Tibial artery (tissue), 4 donors: ENCODE measurements around the gene GDAP1L1.

Experiments
- DNase-seq, 2 donors: peaks; one replicate each; pipeline ENCODE4 v3.0.0-alpha.2; 2019
- H3K27ac ChIP-seq, 2 donors: fragments of 200-600 bp; sonication (generic) in 1 of 2; 1 replicate in 1 of 2; 2 replicates in 1 of 2; pipeline ENCODE4 v1.5.1; 2018 to 2019; ENCODE audit warnings: mild to moderate bottlenecking in 1 of 2
- H3K27me3 ChIP-seq, 2 donors: fragments of 200-600 bp; sonication (generic) in 1 of 2; one replicate each; pipeline versions ENCODE4 v1.5.1 to v1.6.0; 2016 to 2019
- H3K36me3 ChIP-seq, 3 donors: fragments of 200-600 bp; sonication (generic) in 2 of 3; one replicate each; pipeline ENCODE4 v1.5.1; 2016 to 2019; ENCODE audit warnings: mild to moderate bottlenecking in 2 of 3
- H3K4me1 ChIP-seq, 4 donors: fragments of 200-600 bp; sonication (generic) in 2 of 4; 1 replicate in 3 of 4; 2 replicates in 1 of 4; pipeline ENCODE4 v1.5.1; 2016 to 2019
- H3K4me3 ChIP-seq, 2 donors: fragments of 200-600 bp; sonication (generic) in 1 of 2; 1 replicate in 1 of 2; 2 replicates in 1 of 2; pipeline ENCODE4 v1.5.1; 2018 to 2019; ENCODE audit warnings: mild to moderate bottlenecking in 2 of 2
- H3K9me3 ChIP-seq, 3 donors: fragments of 200-600 bp; sonication (generic) in 1 of 3; one replicate each; pipeline ENCODE4 v1.5.1; 2016 to 2019
- intact Hi-C: fragments of 100-400 bp; cut with DNase I; formaldehyde crosslinking; loops from one replicate; pipeline ENCODE4 v1.15.0; 2023; ENCODE audit warnings: low total_unique reads
- TF ChIP-seq, protein P1 (sequence below), 2 experiments: fragments of 200-600 bp in 1 of 2; fragments of 450-650 bp in 1 of 2; IDR thresholded peaks; one replicate each; pipeline ENCODE4 v1.5.1; 2017 to 2019; ENCODE audit warnings: antibody characterized with exemption in 2 of 2, mild to moderate bottlenecking in 1 of 2, moderate library complexity in 1 of 2

Gene GDAP1L1

DNA sequence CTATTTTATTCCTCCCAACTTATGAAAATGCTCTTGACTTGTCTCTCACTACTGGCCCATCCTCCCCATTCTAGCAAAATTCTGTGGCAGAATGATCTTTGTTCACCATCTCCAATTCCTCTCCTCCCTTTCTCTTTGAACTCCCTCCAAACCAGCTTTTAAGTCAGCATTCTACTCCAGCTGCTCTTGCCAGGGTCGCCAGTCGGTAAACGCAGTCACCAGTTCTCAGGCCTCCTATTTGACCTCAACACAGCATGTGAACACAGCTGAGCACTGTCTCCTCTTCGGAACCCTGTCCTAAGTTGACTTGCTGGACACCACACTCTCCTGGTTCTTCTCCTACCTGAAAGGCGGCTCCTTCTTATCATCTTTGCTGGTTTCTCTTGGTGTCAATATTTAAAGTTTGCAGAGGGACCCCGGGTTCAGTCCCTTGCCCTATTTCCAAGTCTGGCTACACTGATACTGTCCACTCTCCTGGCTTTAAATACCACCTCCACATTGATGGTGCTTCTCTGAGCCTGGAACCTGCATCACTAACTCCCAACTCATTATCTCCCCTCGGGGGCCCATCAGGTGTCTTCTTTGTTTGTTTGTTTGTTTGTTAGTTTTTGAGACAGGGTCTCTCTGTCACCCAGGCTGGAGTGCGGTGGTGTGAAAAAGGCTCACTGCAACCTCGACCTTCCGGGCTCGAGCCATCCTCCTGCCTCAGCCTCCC is 27.4 kb downstream of the GDAP1L1 start:
- TF ChIP-seq, protein P1, sequence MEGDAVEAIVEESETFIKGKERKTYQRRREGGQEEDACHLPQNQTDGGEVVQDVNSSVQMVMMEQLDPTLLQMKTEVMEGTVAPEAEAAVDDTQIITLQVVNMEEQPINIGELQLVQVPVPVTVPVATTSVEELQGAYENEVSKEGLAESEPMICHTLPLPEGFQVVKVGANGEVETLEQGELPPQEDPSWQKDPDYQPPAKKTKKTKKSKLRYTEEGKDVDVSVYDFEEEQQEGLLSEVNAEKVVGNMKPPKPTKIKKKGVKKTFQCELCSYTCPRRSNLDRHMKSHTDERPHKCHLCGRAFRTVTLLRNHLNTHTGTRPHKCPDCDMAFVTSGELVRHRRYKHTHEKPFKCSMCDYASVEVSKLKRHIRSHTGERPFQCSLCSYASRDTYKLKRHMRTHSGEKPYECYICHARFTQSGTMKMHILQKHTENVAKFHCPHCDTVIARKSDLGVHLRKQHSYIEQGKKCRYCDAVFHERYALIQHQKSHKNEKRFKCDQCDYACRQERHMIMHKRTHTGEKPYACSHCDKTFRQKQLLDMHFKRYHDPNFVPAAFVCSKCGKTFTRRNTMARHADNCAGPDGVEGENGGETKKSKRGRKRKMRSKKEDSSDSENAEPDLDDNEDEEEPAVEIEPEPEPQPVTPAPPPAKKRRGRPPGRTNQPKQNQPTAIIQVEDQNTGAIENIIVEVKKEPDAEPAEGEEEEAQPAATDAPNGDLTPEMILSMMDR (IDR thresholded peaks at IDR 0.05): no peak
- no peak overlapping the region for H3K4me3 ChIP-seq
- no peaks in the 10 kb centered on the region for H3K9me3 ChIP-seq
- no peaks in the 10 kb centered on the region for H3K4me1 ChIP-seq
- H3K27ac ChIP-seq: no peak overlapping the region
- H3K36me3 ChIP-seq: peaks cover 9 to 18% (median 13%) of the 10 kb centered on the region in 3 donors
- no peaks in the 10 kb centered on the region for H3K27me3 ChIP-seq
- intact Hi-C loops: no loop called here
- DNase-seq: no peak

DNA sequence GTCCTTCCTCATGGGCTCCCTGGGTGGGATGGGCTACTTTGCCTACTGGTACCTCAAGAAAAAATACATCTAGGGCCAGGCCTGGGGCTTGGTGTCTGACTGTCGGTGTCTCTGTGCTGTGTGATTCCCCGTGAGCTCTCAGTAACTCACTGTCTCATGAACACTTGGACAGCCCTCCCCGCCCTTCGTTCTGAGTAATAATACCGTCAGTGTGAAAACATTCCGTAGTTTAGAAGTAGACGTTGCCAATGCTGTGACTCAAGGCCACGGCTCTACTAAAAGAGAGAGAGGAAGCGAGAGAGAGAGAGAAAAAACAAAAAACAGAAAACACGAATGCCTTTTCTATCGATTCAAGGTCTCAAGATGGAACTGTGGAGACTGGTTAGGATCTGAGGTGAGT is 32.1 kb downstream of the GDAP1L1 start:
- no peak for DNase-seq
- Histone ChIP-seq H3K27ac (no peak overlapping the region), H3K4me3 (no peak overlapping the region), H3K4me1 (no peaks in the 10 kb centered on the region), H3K9me3 (no peaks in the 10 kb centered on the region), H3K27me3 (no peaks in the 10 kb centered on the region), H3K36me3 (peaks cover 0 to 5% (median 0%) of the 10 kb centered on the region in 3 donors)
- TF ChIP-seq, protein P1 (IDR thresholded peaks at IDR 0.05): no peak
- intact Hi-C loops: no loop called here

DNA sequence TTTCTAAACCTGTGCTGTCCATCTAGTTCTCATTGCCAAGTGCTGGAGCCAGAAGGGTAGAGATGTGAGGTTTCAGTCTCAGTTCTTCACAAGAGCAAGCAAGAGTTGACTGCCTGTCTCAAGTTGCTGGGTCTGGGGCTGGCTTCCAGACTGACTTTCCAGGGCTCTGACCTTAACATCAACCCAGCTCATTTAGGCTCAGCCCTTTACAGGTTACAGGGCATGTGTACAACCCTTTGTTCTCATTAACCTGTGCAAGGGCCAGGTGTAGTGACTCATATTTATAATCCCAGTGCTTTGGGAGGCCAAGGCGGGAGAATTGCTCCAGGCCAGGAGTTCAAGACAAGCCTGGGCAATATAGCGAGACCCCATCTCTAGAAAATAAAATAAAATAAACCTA is 33.3 kb downstream of the GDAP1L1 start:
- Histone ChIP-seq H3K27me3 (no peaks in the 10 kb centered on the region), H3K9me3 (no peaks in the 10 kb centered on the region), H3K4me3 (no peak overlapping the region), H3K27ac (no peak overlapping the region), H3K4me1 (no peaks in the 10 kb centered on the region), H3K36me3 (peaks cover 0 to 5% (median 0%) of the 10 kb centered on the region in 3 donors)
- TF ChIP-seq, protein P1 (IDR thresholded peaks at IDR 0.05): no peak
- no peak for DNase-seq
- intact Hi-C loops: no loop called here

DNA sequence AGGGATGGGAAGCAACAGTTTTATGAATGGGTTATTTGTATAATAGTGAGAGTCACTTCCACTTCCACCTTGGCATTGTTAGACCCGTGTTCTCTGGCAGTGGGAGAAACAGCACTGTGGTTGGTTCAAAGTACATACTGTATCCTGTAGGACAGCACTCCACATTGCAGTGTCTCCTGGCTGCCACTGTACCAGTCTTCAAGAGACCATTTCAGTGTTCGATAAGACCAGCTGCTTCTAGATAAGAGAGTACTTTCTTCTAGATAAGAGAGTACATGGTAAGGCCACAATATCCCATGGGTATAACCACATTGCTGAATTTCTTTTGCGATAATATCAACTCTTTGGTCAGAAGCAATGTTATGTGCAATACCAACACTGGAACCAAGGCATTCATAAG is 35.1 kb downstream of the GDAP1L1 start:
- Histone ChIP-seq H3K4me1 (no peaks in the 10 kb centered on the region), H3K4me3 (no peak overlapping the region), H3K36me3 (peaks cover 0 to 5% (median 0%) of the 10 kb centered on the region in 3 donors), H3K27ac (no peak overlapping the region), H3K27me3 (no peaks in the 10 kb centered on the region), H3K9me3 (no peaks in the 10 kb centered on the region)
- DNase-seq: no peak
- intact Hi-C loops: no loop called here
- TF ChIP-seq, protein P1 (IDR thresholded peaks at IDR 0.05): no peak

DNA sequence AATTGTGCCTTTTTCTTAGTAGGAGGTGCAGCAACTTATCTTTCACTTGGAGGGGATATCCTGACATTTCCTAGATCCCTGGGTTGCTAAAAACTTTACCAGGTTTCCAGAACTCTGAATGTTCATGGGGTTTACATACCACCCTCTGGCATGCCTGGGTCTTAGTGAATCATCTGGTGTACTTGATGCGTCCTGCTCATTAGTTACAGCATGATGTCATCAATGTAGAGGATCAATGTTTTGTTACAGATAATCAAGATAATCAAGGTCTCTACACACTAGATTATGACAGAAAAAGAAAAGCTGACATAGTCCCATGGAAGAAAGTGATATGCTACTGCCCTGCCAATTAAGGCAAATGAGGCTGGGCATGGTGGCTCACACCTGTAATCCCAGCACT is 36.9 kb downstream of the GDAP1L1 start:
- intact Hi-C loops: no loop called here

More for the DNA sequence above, 36.9 kb downstream of the GDAP1L1 start:
- H3K36me3 ChIP-seq: peaks cover 0 to 4% (median 1%) of the 10 kb centered on the region in 3 donors
- no peaks in the 10 kb centered on the region for H3K4me1 ChIP-seq
- no peaks in the 10 kb centered on the region for H3K9me3 ChIP-seq
- no peak overlapping the region for H3K27ac ChIP-seq
- TF ChIP-seq, protein P1 (IDR thresholded peaks at IDR 0.05): no peak
- no peak overlapping the region for H3K4me3 ChIP-seq
- DNase-seq: no peak
- H3K27me3 ChIP-seq: no peaks in the 10 kb centered on the region
